K562 (cell line): ENCODE data around the gene ADGRB3. TPM values are rescaled to one million over a fixed set of nuclear protein-coding genes. Genes with fewer than 3 reads are reported as not detected.

ENCODE experiments used
- ATAC-seq: fragments of 200-7000 bp; cut with Tn5 transposase; 3 replicates; pipeline ENCODE4 v1.9.1; 2020; ENCODE audit warnings: moderate library complexity
- BruUV-seq: library from RNA; stranded (reverse); fragments of 400-500 nt; replicated peaks from 2 replicates; lab custom pipeline; 2021; lab: Mats Ljungman, UMichigan
- CTCF ChIA-PET: fragments of 300-600 bp; formaldehyde crosslinking; extraction: SDS; loops from one replicate; lab custom pipeline; 2021; ENCODE audit warnings: low intra/inter-chr PET ratio; lab: Yijun Ruan, JAX
- POLR2A ChIA-PET: fragments of 300-600, 350-650 bp; sonication (Branson Sonifier 250); formaldehyde crosslinking; extraction: SDS; loops from one replicate; lab custom pipeline; 2021; ENCODE audit warnings: antibody characterized with exemption, inconsistent platforms; lab: Yijun Ruan, JAX
- DNase-seq, 4 experiments: peaks; one replicate each; pipeline versions ENCODE4 v3.0.0 to v3.0.0-alpha.2; 2011 to 2018; ENCODE audit warnings: low spot score in 3 of 4, mixed read lengths in 3 of 4; ENCODE audit errors: extremely low read depth in 1 of 4
- FAIRE-seq: peaks from 2 replicates; lab custom pipeline; 2011; peaks lifted over from hg19 to GRCh38; lab: Jason Lieb, UNC
- H2AFZ ChIP-seq: 2 replicates; pipeline ENCODE4 v1.6.0; 2011; ENCODE audit warnings: low read depth, low read length, control low read depth, inconsistent platforms
- H3K27ac ChIP-seq: fragments of 200-600 bp; 3 replicates; pipeline ENCODE4 v1.8.0; 2011; ENCODE audit warnings: low read depth, mild to moderate bottlenecking, control low read depth, inconsistent platforms, low read length, moderate library complexity, mixed read lengths; ENCODE audit errors: extremely low read depth
- H3K27me3 ChIP-seq, 2 experiments: fragments of 300-600 bp in 1 of 2; 2 replicates in 1 of 2; 3 replicates in 1 of 2; pipeline versions ENCODE4 v1.6.0 to v1.8.0; 2011; ENCODE audit warnings: inconsistent platforms in 2 of 2, low read length in 2 of 2, mild to moderate bottlenecking in 1 of 2, mixed read lengths in 1 of 2, moderate library complexity in 1 of 2; ENCODE audit not compliant: control insufficient read depth in 2 of 2, insufficient read depth in 2 of 2
- H3K36me3 ChIP-seq: fragments of 300-600 bp; 3 replicates; pipeline ENCODE4 v1.8.0; 2011; ENCODE audit warnings: mild to moderate bottlenecking, low read length, inconsistent platforms; ENCODE audit not compliant: control insufficient read depth, insufficient read depth
- H3K4me1 ChIP-seq, 2 experiments: fragments of 200-600 bp in 1 of 2; replicated peaks in 1 of 2; 2 replicates in 1 of 2; 3 replicates in 1 of 2; pipeline versions ENCODE4 v1.5.1 to v1.8.0; 2011; ENCODE audit warnings: inconsistent platforms in 2 of 2, low read length in 2 of 2, mild to moderate bottlenecking in 1 of 2, mixed read lengths in 1 of 2, moderate library complexity in 1 of 2; ENCODE audit not compliant: control insufficient read depth in 2 of 2, insufficient read depth in 2 of 2
- H3K4me2 ChIP-seq: 2 replicates; pipeline ENCODE4 v1.6.1; 2011; ENCODE audit warnings: low read length, control low read depth, inconsistent platforms, mixed read lengths; ENCODE audit not compliant: insufficient read depth
- H3K4me3 ChIP-seq: fragments of 200-600 bp; sonication (generic), shearing (Covaris generic); 2 replicates; pipeline ENCODE4 v1.5.1; 2016; ENCODE audit warnings: control low read depth, inconsistent platforms
- H3K79me2 ChIP-seq: fragments of 200-600 bp; 3 replicates; pipeline ENCODE4 v1.8.0; 2011; ENCODE audit warnings: low read length, inconsistent platforms; ENCODE audit not compliant: control insufficient read depth, insufficient read depth
- H3K9ac ChIP-seq, 2 experiments: 2 replicates each; pipeline versions ENCODE4 v1.6.0 to v1.6.1; 2011; ENCODE audit warnings: low read depth in 2 of 2, low read length in 2 of 2, control low read depth in 1 of 2, inconsistent platforms in 1 of 2, mild to moderate bottlenecking in 1 of 2, mixed read lengths in 1 of 2; ENCODE audit not compliant: insufficient read depth in 1 of 2
- H3K9me1 ChIP-seq: one replicate; pipeline ENCODE4 v1.6.0; 2011; ENCODE audit warnings: inconsistent platforms, mild to moderate bottlenecking, low read length, moderate library complexity; ENCODE audit not compliant: control insufficient read depth, insufficient read depth
- H3K9me3 ChIP-seq: replicated peaks from 2 replicates; pipeline ENCODE4 v1.5.1; 2011; ENCODE audit warnings: low read depth, low read length, inconsistent platforms; ENCODE audit not compliant: control insufficient read depth, insufficient read depth
- H4K20me1 ChIP-seq: replicated peaks from 2 replicates; pipeline ENCODE4 v1.6.1; 2011; ENCODE audit warnings: low read length, inconsistent platforms, mixed read lengths; ENCODE audit not compliant: control insufficient read depth, insufficient read depth
- E2F3 ChIP-seq: fragments of 250-450 bp; sonication (Bioruptor Pico); IDR thresholded peaks from 2 replicates; pipeline ENCODE4 v1.4.0; 2020; ENCODE audit warnings: mild to moderate bottlenecking
- KLF13 ChIP-seq: fragments of 450-650 bp; IDR thresholded peaks from 2 replicates; pipeline ENCODE4 v1.6.1; 2016; ENCODE audit warnings: missing genetic modification characterization, low read depth, mild to moderate bottlenecking, missing compliant biosample characterization, moderate library complexity, borderline replicate concordance
- MTF1 ChIP-seq: fragments of 250-450 bp; sonication (Bioruptor Pico); IDR thresholded peaks from 2 replicates; pipeline ENCODE4 v1.9.0; 2021; ENCODE audit warnings: moderate library complexity, mild to moderate bottlenecking, inconsistent platforms, borderline replicate concordance
- POLR3A ChIP-seq: IDR thresholded peaks from 2 replicates; pipeline ENCODE4 v1.6.1; 2011; ENCODE audit warnings: borderline replicate concordance, mild to moderate bottlenecking, moderate library complexity; ENCODE audit not compliant: insufficient read length, insufficient read depth; ENCODE audit errors: extremely low read depth
- SIN3B ChIP-seq: fragments of 450-650 bp; IDR thresholded peaks from 2 replicates; pipeline ENCODE4 v1.6.1; 2017; ENCODE audit warnings: low read depth, mild to moderate bottlenecking, moderate library complexity
- SMAD3 ChIP-seq: fragments of 450-650 bp; formaldehyde crosslinking; conservative IDR thresholded peaks from 2 replicates; pipeline ENCODE4 v1.4.0; 2020; ENCODE audit warnings: mild to moderate bottlenecking
- ZNF347 ChIP-seq: fragments of 450-650 bp; formaldehyde crosslinking; IDR thresholded peaks from 2 replicates; pipeline ENCODE4 v1.4.0; 2020; ENCODE audit warnings: low read depth, mild to moderate bottlenecking, moderate library complexity
- WGBS: fragments of 100-300 bp; shearing (Covaris generic); methylation state at CpG from one replicate; pipeline ENCODE4 v1.1.6; 2016; ENCODE audit warnings: low coverage, mixed read lengths; ENCODE audit not compliant: insufficient coverage; ENCODE audit errors: missing lambda C conversion rate; 5-methylcytosine and 5-hydroxymethylcytosine counted together
- in situ Hi-C: fragments of 300-500 bp; cut with MboI; formaldehyde crosslinking; loops from 4 replicates; pipeline ENCODE4 v1.15.0; 2018; ENCODE audit warnings: inconsistent platforms, mixed read lengths
- intact Hi-C: fragments of 100-400 bp; cut with micrococcal nuclease; formaldehyde crosslinking; loops from 2 replicates; pipeline ENCODE4 v1.14.2; 2022
- polyA plus RNA-seq, 8 experiments: library from polyadenylated mRNA; depleted of rRNA in 4 of 8; stranded (reverse) in 5 of 8; unstranded in 3 of 8; fragments of >200 nt; fragmentation: Nextera tagmentation in 2 of 8; fragmentation: Illumina TruSeq in 1 of 8; extraction: Ambion mirVana in 2 of 8; extraction: Trizol in 1 of 8; gene quantifications; 2 replicates each; pipeline versions ENCODE4 v1.2.1 to v1.2.3, GENCODE V29; 2011 to 2014; ENCODE audit warnings: inconsistent platforms in 1 of 8, missing spikeins in 1 of 8
- total RNA-seq, 7 experiments: library from RNA; depleted of rRNA in 6 of 7; stranded (reverse); fragments of >200 nt in 6 of 7; fragmentation: Illumina TruSeq in 2 of 7; extraction: Trizol in 2 of 7; gene quantifications; 2 replicates each; pipeline versions ENCODE4 v1.2.1 to v1.2.3, GENCODE V29; 2011 to 2021; ENCODE audit warnings: low replicate concordance in 1 of 7
- TF ChIP-seq, protein P1 (sequence below): sonication (generic); IDR thresholded peaks from 2 replicates; pipeline ENCODE4 v1.6.1; 2016
- TF ChIP-seq, protein P2 (sequence below): fragments of 450-650 bp; IDR thresholded peaks from 2 replicates; pipeline ENCODE4 v1.6.1; 2016; ENCODE audit warnings: low read depth
- TF ChIP-seq, protein P3 (sequence below): IDR thresholded peaks from 2 replicates; pipeline ENCODE4 v1.6.1; 2016; ENCODE audit warnings: missing genetic modification characterization, missing compliant biosample characterization

The ADGRB3 gene
- total and polyA plus RNA-seq, 9 of the 15 experiments (the other 6 are each of a cell fraction or from before 2014, with no cell fraction given) = 0.90 to 7.8 (median 2.4) TPM

DNA sequence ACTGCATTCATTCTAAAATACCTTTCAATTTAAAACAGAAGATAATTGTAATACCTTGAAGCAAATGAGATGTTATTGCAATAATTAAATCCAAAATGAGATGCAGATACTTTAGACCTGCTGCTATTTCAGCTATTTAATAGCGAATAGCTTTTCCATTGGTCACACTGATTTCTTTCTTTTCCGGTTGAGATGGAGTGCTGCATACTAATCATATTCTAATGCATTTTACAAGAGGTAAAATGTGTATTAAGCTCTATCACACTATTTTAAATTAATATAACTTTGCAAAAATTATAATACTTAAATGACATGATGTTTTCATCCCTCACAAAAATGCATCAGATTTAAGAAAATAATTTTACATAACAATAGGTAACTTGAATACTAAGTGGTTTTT, 74.0 kb downstream of the ADGRB3 start:
- Histone ChIP-seq H3K27ac (no peak overlapping the region), H3K4me1 (peaks cover 0 to 5% of the 10 kb centered on the region in 2 experiments; a peak in 2 of 5 replicates)
- intact Hi-C loops = no loop called here
- TF ChIP-seq MTF1 (no peak), POLR3A (no peak), SMAD3 (CRISPR knock-in tag) (no peak), SIN3B (no peak), ZNF347 (no peak), E2F3 (no peak), KLF13 (tag) (no peak)
- TF ChIP-seq, protein P1, sequence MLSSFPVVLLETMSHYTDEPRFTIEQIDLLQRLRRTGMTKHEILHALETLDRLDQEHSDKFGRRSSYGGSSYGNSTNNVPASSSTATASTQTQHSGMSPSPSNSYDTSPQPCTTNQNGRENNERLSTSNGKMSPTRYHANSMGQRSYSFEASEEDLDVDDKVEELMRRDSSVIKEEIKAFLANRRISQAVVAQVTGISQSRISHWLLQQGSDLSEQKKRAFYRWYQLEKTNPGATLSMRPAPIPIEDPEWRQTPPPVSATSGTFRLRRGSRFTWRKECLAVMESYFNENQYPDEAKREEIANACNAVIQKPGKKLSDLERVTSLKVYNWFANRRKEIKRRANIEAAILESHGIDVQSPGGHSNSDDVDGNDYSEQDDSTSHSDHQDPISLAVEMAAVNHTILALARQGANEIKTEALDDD = no peak
- TF ChIP-seq, protein P2, sequence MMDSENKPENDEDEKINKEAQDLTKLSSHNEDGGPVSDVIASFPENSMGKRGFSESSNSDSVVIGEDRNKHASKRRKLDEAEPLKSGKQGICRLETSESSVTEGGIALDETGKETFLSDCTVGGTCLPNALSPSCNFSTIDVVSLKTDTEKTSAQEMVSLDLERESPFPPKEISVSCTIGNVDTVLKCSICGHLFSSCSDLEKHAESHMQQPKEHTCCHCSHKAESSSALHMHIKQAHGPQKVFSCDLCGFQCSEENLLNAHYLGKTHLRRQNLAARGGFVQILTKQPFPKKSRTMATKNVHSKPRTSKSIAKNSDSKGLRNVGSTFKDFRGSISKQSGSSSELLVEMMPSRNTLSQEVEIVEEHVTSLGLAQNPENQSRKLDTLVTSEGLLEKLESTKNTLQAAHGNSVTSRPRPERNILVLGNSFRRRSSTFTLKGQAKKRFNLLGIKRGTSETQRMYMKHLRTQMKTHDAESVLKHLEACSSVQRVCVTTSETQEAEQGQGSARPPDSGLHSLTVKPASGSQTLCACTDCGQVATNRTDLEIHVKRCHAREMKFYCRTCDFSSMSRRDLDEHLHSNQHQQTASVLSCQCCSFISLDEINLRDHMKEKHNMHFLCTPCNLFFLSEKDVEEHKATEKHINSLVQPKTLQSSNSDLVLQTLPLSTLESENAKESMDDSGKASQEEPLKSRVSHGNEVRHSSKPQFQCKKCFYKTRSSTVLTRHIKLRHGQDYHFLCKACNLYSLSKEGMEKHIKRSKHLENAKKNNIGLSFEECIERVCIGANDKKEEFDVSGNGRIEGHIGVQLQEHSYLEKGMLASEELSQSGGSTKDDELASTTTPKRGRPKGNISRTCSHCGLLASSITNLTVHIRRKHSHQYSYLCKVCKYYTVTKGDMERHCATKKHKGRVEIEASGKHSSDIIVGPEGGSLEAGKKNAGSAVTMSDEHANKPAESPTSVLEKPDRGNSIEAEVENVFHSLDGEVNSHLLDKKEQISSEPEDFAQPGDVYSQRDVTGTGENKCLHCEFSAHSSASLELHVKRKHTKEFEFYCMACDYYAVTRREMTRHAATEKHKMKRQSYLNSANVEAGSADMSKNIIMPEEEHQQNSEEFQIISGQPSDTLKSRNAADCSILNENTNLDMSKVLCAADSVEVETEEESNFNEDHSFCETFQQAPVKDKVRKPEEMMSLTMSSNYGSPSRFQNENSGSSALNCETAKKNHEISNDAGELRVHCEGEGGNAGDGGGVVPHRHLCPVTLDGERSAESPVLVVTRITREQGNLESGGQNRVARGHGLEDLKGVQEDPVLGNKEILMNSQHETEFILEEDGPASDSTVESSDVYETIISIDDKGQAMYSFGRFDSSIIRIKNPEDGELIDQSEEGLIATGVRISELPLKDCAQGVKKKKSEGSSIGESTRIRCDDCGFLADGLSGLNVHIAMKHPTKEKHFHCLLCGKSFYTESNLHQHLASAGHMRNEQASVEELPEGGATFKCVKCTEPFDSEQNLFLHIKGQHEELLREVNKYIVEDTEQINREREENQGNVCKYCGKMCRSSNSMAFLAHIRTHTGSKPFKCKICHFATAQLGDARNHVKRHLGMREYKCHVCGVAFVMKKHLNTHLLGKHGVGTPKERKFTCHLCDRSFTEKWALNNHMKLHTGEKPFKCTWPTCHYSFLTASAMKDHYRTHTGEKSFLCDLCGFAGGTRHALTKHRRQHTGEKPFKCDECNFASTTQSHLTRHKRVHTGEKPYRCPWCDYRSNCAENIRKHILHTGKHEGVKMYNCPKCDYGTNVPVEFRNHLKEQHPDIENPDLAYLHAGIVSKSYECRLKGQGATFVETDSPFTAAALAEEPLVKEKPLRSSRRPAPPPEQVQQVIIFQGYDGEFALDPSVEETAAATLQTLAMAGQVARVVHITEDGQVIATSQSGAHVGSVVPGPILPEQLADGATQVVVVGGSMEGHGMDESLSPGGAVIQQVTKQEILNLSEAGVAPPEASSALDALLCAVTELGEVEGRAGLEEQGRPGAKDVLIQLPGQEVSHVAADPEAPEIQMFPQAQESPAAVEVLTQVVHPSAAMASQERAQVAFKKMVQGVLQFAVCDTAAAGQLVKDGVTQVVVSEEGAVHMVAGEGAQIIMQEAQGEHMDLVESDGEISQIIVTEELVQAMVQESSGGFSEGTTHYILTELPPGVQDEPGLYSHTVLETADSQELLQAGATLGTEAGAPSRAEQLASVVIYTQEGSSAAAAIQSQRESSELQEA = no peak
- TF ChIP-seq, protein P3, sequence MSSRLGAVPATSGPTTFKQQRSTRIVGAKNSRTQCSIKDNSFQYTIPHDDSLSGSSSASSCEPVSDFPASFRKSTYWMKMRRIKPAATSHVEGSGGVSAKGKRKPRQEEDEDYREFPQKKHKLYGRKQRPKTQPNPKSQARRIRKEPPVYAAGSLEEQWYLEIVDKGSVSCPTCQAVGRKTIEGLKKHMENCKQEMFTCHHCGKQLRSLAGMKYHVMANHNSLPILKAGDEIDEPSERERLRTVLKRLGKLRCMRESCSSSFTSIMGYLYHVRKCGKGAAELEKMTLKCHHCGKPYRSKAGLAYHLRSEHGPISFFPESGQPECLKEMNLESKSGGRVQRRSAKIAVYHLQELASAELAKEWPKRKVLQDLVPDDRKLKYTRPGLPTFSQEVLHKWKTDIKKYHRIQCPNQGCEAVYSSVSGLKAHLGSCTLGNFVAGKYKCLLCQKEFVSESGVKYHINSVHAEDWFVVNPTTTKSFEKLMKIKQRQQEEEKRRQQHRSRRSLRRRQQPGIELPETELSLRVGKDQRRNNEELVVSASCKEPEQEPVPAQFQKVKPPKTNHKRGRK = no peak
- TF ChIP-seq, all 486 proteins: peak for 0
- H3K9me1 ChIP-seq = no peaks in the 10 kb centered on the region
- H3K9me3 ChIP-seq = no peaks in the 10 kb centered on the region; the same call in 1 of the 2 replicates
- ATAC-seq = no peak
- H3K36me3 ChIP-seq = no peaks in the 10 kb centered on the region
- in situ Hi-C loops = no loop called here
- POLR2A ChIA-PET = interaction anchor here (1.3 to 1.8 kb wide), 4 partner anchors 12 to 32 kb away, joined by 3 to 6 read pairs (median 4); no protein-coding TSS in a partner anchor
- H4K20me1 ChIP-seq = no peaks in the 10 kb centered on the region
- H3K4me2 ChIP-seq = no peak overlapping the region
- no peak for FAIRE-seq
- H3K4me3 ChIP-seq = no peak overlapping the region
- no peak for DNase-seq
- no TSS peak for BruUV-seq
- H2AFZ ChIP-seq = no peak overlapping the region
- H3K27me3 ChIP-seq = no peaks in the 10 kb centered on the region
- 0 out of 3 replicates have a peak, but pooled peaks cover 3% of the 10 kb centered on the region for H3K79me2 ChIP-seq
- WGBS = 82% methylated on average over 2 of the region's 2 CpGs
- H3K9ac ChIP-seq = no peak overlapping the region
- CTCF ChIA-PET = no interaction called here
